Smooth muscle cell (in vitro differentiated cells): ENCODE measurements around the gene IMPDH1. TPM values are rescaled to one million over a fixed set of nuclear protein-coding genes. Genes with fewer than 3 reads are reported as not detected.

Experiments used
- DNase-seq: peaks from one replicate; lab custom pipeline; 2025; ENCODE audit not compliant: unreplicated experiment; lab: John Stamatoyannopoulos, UW
- H2AFZ ChIP-seq: fragments of 200-600 bp; sonication (generic); 2 replicates; pipeline ENCODE4 v1.6.0; 2016; ENCODE audit warnings: antibody characterized with exemption, low read depth, mild to moderate bottlenecking
- H3F3A ChIP-seq: fragments of 200-600 bp; sonication (generic); 2 replicates; pipeline ENCODE4 v1.6.0; 2017; ENCODE audit warnings: antibody characterized with exemption, low read depth
- H3K27ac ChIP-seq: fragments of 200-600 bp; sonication (generic); 2 replicates; pipeline ENCODE4 v1.5.1; 2016; ENCODE audit warnings: low read depth, mild to moderate bottlenecking
- H3K27me3 ChIP-seq: fragments of 200-600 bp; sonication (generic); 2 replicates; pipeline ENCODE4 v1.6.1; 2016; ENCODE audit warnings: low read depth, mild to moderate bottlenecking
- H3K36me3 ChIP-seq: fragments of 200-600 bp; sonication (generic); 2 replicates; pipeline ENCODE4 v1.5.1; 2016; ENCODE audit warnings: low read depth
- H3K4me1 ChIP-seq: fragments of 200-600 bp; sonication (generic); 2 replicates; pipeline ENCODE4 v1.5.1; 2016; ENCODE audit warnings: low read depth
- H3K4me2 ChIP-seq: fragments of 200-600 bp; sonication (generic); 2 replicates; pipeline ENCODE4 v1.6.0; 2016; ENCODE audit warnings: mild to moderate bottlenecking
- H3K4me3 ChIP-seq: fragments of 200-600 bp; sonication (generic); 2 replicates; pipeline ENCODE4 v1.5.1; 2016; ENCODE audit warnings: mild to moderate bottlenecking
- H3K79me2 ChIP-seq: fragments of 200-600 bp; sonication (generic); 2 replicates; pipeline ENCODE4 v1.6.0; 2016; ENCODE audit warnings: low read depth, mild to moderate bottlenecking
- H3K9ac ChIP-seq: fragments of 200-600 bp; sonication (generic); 2 replicates; pipeline ENCODE4 v1.6.0; 2016; ENCODE audit warnings: low read depth
- H3K9me3 ChIP-seq: fragments of 200-600 bp; sonication (generic); replicated peaks from 2 replicates; pipeline ENCODE4 v1.5.1; 2016; ENCODE audit warnings: low read depth
- H4K20me1 ChIP-seq: fragments of 200-600 bp; sonication (generic); 2 replicates; pipeline ENCODE4 v1.6.0; 2016; ENCODE audit warnings: low read depth
- CTCF ChIP-seq: fragments of 200-600 bp; sonication (generic); IDR thresholded peaks from 2 replicates; pipeline ENCODE4 v1.5.1; 2017; ENCODE audit warnings: borderline replicate concordance, mild to moderate bottlenecking, antibody characterized with exemption; ENCODE audit not compliant: insufficient read depth, poor library complexity, severe bottlenecking
- WGBS: methylation state at CpG from one replicate; pipeline ENCODE4 v1.1.7; 2016; ENCODE audit warnings: low lambda C conversion rate; 5-methylcytosine and 5-hydroxymethylcytosine counted together
- polyA plus RNA-seq: library from polyadenylated mRNA; unstranded; fragments of >200 nt; fragmentation: Nextera tagmentation; extraction: Ambion mirVana; gene quantifications from 2 replicates; pipeline ENCODE4 v1.2.1, GENCODE V29; 2016
- total RNA-seq: library from RNA; depleted of rRNA; stranded (reverse); fragments of >200 nt; gene quantifications from 2 replicates; pipeline ENCODE4 v1.2.3, GENCODE V29; 2014

The IMPDH1 gene
- total and polyA plus RNA-seq, 2 experiments from 2014 or later, result 48.4 to 129 TPM

- Histone ChIP-seq H3K9ac (no peak overlapping the region), H3K4me3 (no peak overlapping the region), H3K9me3 (no peaks in the 10 kb centered on the region), H3K27me3 (no peaks in the 10 kb centered on the region), H3F3A (no peaks in the 10 kb centered on the region), H3K4me1 (peaks cover 7% of the 10 kb centered on the region), H3K79me2 (no peaks in the 10 kb centered on the region), H3K36me3 (no peaks in the 10 kb centered on the region), H3K4me2 (no peak overlapping the region), H3K27ac (no peak overlapping the region), H2AFZ (no peak overlapping the region), H4K20me1 (no peaks in the 10 kb centered on the region)
- DNase-seq, result no peak
- 80% methylated on average over 9 of the region's 9 CpGs for WGBS
- no peak for TF ChIP-seq CTCF
These were observed 20.0 kb downstream of the IMPDH1 start for GRCh38 chr7:128389618-128390329.

GRCh38 chr7:128389085-128389617 is 20.6 kb downstream of the IMPDH1 start:
- WGBS, result 55% methylated on average over 2 of the region's 2 CpGs
- H4K20me1 ChIP-seq, result no peaks in the 10 kb centered on the region

DNA sequence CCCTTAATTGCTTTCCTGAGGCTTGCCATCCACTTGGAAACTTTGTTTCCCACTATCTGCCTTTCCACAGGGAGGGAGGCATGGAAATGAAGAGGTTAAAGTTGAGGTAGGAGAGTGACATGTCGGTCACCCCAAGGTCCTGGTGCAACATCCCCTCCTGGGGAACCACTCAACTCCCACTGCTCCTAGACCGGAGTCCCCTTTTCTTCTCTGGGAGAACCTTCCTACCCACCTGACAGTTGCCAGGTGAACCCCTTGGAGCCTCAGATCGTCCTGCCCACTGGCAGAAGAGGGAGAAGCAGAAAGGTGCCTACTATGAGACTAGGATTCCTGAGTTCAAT is 21.7 kb downstream of the IMPDH1 start:
- H3K27me3 ChIP-seq, result no peaks in the 10 kb centered on the region
- no peak overlapping the region for H3K4me2 ChIP-seq
- H3K36me3 ChIP-seq, result no peaks in the 10 kb centered on the region
- H3K4me3 ChIP-seq, result no peak overlapping the region
- no peak for DNase-seq
- TF ChIP-seq CTCF, result no peak
- no peaks in the 10 kb centered on the region for H3K79me2 ChIP-seq
- peaks cover 7% of the 10 kb centered on the region for H3K4me1 ChIP-seq
- H3F3A ChIP-seq, result no peaks in the 10 kb centered on the region
- no peak overlapping the region for H3K27ac ChIP-seq
- H2AFZ ChIP-seq, result no peak overlapping the region
- H4K20me1 ChIP-seq, result no peaks in the 10 kb centered on the region
- H3K9me3 ChIP-seq, result no peaks in the 10 kb centered on the region
- no peak overlapping the region for H3K9ac ChIP-seq
- WGBS, result 76% methylated on average over 3 of the region's 3 CpGs

More at GRCh38 chr7:128389085-128389617, 20.6 kb downstream of the IMPDH1 start:
- H3K27ac ChIP-seq, result no peak overlapping the region
- H3K4me3 ChIP-seq, result no peak overlapping the region
- DNase-seq, result no peak
- no peak for TF ChIP-seq CTCF
- no peaks in the 10 kb centered on the region for H3K27me3 ChIP-seq
- no peak overlapping the region for H3K4me2 ChIP-seq
- no peaks in the 10 kb centered on the region for H3K36me3 ChIP-seq
- H3K4me1 ChIP-seq, result peaks cover 7% of the 10 kb centered on the region
- H3K9ac ChIP-seq, result no peak overlapping the region
- H2AFZ ChIP-seq, result no peak overlapping the region
- no peaks in the 10 kb centered on the region for H3K9me3 ChIP-seq
- no peaks in the 10 kb centered on the region for H3F3A ChIP-seq
- no peaks in the 10 kb centered on the region for H3K79me2 ChIP-seq
